HG03097 (cell line): Measurements from ENCODE around the gene SULT2B1.
"Not testable (repeated sequence)": the region's sequence is repeated elsewhere in the genome, so short reads cannot be mapped to it uniquely, and the experiment has no call there.

Source experiments
- ATAC-seq: cut with Tn5 transposase; IDR thresholded peaks from one replicate; pipeline ENCODE4 v1.9.1; 2021; ENCODE audit not compliant: unreplicated experiment, low FRiP score

Gene SULT2B1

DNA sequence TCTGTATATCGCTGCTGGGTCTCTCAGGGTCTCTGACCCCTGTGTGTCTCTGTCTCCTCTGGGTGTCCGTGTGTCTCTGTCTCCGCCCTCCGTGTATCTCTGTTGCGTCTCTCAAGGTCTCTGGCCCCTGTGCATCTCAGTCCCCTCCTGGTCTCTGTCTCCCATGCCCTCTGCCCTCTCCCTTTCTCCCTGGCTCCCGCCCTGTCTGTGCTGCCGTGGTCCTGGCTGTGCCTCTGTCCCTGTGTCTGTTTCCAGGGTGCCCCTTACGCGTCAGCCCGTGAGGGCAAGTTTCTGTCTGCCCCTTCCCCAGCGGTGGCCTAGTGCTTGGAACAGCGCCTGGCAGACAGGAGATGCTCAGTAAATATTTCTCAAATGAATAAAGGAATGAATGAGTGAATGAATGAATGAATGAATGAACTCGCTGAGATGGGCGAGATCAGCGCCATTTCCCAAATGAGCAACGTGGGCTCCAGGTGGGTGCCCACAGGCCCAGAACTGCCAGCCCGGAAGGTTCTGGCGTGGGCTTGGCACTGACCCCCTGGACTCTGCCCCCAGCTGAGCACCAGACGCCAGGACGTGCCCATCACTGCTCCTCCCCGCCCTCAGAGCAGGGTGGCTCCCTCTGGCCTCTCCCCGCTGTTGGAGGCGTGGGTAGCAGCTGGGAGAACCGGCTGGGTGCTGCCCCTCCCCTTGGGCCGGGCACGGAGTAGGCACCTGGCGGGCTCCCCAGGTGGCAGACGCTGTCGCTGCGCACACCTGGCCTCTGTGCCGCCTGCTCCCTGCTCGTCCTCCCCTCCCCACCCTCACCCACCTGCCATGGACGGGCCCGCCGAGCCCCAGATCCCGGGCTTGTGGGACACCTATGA, at the start of gene SULT2B1:
Gene SULT2B1 (plus strand): TSS at position 736 of the 866 bp plus-strand sequence. CDS start 81 bp downstream, at position 817.
- ATAC-seq, result no peak

DNA sequence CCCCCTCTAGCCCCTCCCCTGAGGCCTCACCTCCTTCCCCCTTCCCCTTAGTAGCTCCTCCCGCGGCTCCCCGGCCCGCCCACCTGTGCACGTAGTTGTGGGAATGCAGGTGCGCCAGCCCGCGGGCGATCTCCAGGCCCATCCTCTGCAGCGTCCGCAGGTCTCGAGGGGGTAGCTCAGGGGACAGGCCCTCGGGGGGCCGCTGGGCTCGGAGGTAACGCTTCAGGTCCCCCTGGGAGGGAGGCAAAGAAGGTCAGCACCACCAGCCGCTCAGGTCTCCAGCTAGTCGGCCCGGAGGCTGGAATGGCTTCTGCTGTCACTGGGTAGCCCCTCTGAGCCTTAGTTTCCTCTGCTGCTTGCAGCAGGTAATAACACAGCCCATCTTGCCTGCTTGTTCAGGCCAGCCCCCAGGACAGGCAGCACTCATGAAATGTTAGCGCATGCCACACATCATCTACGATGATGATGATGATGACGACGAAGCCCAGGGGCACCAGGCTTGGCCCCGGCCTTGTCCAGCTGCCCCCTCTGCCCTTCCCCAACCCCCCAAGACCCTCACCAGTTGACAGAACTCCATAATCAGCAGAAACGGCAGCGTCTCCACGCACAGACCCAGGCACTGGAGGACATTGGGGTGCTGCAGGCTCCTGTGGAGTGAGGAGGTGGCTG, 49.5 kb upstream of the SULT2B1 start:
- ATAC-seq, result no peak

DNA sequence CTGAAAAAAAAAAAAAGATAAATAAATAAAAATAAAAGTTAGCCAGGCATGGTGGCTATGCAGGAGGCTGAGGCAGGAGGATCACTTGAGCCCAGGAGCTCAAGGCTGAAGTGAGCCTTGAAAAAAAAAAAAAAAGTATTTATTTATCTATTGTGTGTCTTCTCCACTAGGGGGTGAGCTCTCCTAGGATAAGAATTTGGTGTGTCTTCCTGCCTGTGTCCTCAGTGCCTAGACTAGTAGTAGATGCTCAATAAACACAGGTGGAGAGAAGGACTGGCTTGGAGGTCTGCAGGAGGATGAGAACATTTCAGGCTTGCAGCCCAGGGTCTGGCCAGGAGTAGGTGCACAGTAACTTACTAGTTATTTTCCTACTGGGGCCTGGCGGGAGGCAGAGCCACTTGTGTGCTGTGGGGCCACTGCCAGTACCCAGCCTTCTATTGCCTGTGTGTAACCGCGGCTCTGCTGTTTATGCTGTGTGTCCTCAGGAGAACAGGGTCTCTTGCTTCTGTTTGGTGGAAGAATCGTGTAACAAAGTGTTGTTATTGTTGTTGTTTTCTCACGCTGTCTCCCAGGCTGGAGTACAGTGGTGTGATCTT, 45.7 kb upstream of the SULT2B1 start:
- ATAC-seq, result no peak

DNA sequence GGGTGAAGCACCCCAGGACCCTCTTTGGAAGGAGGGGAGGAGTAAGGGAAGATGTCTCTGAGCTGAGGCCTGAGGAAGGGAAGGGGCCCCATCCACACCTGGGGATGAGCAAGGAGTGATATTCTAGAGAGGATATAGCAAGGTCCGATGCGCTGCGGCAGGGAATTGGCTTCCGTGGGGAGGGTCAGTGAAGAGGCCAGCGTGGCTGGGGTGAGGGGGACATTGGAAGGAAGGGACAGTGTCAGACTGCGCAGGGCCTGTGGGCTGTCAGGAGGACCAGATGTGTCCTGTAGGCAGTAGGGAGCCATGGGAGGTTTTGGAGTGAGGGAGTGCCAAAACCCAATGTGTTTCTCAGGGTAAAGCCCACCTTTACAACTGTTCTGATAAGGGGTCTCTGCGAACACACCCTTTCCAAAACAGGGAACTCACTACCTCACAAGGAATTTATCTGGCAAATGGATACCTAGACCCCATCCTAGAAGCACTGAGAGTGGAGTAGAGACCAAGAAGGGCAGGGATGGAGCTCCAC, 44.0 kb upstream of the SULT2B1 start:
- ATAC-seq, result no peak

DNA sequence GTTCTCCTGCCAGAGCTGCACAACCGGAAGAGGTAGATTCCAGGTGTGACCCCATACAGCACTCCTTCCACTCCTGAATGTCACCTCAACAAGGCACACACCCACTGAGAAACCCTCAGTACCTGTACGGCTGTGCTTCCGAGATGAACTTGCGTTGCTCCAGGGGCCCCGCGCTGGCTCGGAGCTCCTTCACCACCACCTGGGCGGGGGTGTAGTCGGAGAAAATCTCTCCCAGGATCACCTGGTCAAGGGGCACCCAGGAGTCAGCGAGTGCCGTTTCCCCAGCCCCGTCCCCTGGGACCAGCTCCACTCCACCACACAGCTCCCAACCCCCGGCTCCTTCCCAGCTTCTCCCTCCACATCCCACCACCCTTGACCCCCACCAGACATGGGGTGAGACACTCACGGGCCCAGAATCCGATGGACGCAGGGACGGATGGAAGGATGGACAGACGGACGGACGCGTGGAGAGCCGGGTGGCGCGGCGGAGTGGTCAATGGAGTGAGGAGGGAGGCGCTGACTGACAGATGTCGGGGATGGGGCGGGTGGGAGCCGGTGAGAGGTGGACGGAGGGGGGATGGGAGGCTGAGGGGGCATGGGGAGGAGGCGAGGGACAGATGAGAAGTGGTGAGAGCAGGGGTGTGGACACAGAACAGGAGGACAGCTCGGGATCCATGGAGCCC, 43.1 kb upstream of the SULT2B1 start:
- no peak for ATAC-seq

DNA sequence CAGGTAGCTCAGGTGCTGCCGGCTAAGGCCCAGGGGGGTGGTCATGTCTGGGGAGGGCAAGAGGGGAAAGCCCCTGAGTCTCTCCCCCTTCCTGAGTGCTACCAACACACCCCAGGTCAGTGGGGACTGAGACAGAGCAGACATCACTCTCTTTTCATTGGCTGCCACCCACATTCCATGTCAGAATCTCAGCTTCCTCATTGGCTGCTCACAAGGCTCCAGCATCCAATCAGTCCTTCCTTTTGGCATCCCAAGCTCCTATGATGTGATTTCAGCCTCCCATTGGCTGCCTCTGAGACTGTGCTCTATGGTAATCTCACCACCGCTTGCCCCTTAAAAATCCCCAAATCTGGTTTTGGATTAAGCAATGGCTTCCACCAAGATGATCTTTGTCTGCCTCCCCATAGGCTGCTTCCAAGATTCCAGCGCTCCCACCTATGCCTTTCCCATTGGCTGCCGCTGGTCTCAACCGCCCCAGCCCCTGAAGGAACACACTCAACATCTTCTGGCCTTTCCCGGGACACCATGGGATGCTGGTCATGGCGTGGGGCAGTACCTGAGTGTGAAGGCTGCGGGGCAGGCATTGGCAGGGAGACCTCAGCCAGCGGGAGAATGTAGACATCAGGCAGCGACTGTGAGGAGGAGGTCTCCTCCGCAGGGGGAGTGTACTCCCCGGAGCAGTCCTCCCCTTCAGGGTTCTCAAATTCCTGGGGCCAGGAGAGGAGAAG, 42.3 kb upstream of the SULT2B1 start:
- ATAC-seq, result no peak

DNA sequence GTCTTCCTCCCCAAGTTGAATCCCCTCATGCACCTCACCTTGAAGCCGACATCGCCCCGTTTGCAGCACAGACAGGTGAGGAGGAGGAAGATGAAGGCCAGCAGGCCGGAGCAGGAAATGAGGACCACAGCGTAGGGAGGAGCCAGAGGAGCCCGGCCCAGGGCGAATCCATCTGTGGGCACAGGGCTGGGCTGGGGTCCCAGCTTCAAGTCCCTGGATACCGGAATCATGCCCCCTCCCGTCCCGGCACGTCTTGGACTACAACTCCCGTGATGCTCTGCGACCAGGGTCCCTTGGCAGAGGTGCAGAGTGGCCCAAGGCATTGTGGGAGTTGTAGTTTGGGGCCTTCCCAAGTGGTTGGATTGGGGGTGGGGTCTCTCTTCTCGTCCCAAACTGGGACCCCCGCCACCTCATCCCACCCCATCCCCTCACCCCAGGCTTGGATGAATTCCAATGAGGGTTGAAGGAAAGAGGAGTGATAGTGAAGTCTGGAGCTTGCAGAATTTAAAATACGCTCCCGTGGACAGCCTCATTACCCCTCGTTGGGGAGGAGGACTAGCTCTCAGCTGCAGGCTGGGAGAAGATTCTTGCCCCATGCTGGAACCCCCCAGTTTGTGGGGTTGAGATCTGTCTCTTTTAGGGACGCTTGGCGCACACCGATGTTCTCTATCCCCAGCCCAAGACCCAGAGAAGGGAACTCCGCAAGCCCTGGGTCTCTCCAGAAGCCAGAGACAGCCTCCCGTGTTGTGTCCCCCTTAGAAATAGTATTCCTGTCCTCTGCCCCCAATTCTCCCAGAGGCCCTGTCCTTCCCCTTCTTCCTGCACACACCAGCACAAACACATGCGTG, 41.3 kb upstream of the SULT2B1 start:
- no peak for ATAC-seq

- no peak for ATAC-seq
Observed at GRCh38 chr19:48511321-48511731, 40.6 kb upstream of the SULT2B1 start.

DNA sequence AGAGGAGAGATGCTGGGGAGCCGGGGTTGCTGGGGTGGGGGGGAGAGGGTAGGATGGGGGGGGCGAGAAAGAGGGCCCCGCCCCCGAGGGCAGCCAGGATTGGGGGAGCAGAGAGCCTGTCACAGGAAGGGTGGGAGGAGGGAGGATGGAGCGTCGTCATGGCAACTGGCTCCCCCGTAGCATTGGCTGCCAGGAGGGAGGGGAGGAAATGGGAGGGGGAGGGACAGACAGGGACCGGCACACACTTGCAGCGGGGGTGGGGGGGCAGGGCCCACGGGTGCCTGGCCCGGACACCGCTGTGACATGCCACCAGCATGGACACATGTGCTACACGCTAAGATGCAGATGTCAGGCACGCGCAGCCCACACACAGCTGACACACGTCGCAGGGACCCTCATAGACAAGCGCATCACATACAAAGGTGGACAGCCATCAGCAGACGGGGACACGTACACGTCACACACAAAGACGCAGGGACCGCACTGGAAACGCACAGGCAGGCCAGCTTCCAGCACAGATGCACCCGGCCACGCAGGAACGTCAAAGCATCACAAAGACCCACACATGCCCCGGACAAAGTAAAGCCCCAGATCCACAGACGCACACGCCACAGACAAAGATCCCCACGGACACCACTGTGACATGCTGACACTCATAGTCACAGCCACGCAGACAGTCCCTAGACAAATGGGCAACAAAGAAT, 40.0 kb upstream of the SULT2B1 start, which contains the start of gene LMTK3:
Gene LMTK3 (minus strand): TSS at position 36 of the 704 bp plus-strand sequence. CDS start 259 bp downstream, outside the sequence.
- no peak for ATAC-seq

GRCh38 chr19:48512504-48513288, 39.3 kb upstream of the SULT2B1 start:
- no peak for ATAC-seq

GRCh38 chr19:48513289-48514122, 38.5 kb upstream of the SULT2B1 start:
- no peak for ATAC-seq

DNA sequence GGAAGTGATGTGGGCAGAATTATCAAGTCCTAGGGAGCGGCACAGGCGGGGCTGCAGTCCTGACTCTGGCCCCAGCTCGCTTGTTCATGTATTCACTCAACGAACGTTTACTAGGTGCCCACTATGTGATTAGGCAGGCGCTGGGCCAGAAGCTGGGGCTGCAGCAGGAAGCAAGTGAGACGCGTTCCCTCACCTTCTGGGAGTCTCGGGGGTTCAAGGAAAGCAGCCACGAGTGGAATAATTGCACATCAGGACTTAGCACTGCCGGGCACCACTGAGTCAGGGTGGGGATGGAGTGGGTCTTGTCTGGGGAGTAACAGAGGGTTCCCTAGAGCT, 37.9 kb upstream of the SULT2B1 start:
- no peak for ATAC-seq

DNA sequence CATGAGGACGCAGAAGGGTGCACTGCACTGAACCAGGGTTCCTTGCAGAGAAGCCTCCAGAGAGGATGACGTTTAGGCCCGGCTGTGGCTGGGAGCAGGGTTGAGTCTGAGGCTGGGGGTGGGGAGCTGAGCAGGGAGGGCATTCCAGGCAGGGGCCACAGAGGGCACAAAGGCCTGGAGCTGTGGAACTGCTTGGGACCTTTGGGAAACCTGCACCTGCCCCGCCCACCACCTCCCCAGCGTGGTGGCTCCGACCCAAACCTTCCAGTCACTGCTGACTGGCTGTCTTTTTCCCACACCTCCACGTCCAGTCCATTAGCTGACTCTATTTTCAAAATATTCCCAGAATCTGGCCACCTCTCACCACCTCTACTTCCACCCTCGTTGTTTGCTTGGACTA, 35.4 kb upstream of the SULT2B1 start:
- no peak for ATAC-seq

DNA sequence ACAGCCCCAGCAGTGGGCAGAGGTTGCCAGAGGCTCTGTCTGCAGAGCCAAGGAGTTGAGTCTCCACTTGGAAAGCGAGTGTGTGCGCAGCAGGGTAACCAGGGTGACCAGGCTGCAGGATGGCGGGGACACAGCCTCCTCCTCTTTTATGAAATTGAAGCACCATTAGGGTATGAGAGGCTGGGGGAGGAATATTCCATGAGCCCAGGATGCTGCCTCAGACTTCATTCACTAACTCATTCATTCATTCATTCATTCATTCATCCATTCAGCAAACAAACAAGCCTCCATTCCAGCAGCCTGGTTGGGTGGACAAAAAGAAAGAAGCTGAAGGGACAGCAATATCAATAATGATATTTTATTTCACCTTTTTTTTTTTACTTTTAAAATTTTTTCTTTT, 33.8 kb upstream of the SULT2B1 start:
- ATAC-seq, result no peak

- ATAC-seq, result not testable (repeated sequence)
Observed at GRCh38 chr19:48519426-48519825, 32.5 kb upstream of the SULT2B1 start.

GRCh38 chr19:48520134-48520533, 31.8 kb upstream of the SULT2B1 start:
- no peak for ATAC-seq

- no peak for ATAC-seq
Observed at GRCh38 chr19:48524221-48524620, 27.8 kb upstream of the SULT2B1 start.
